HepG2 (cell line): ENCODE measurements around the gene SMIM10L1. TPM values are rescaled to one million over a fixed set of nuclear protein-coding genes. Genes with fewer than 3 reads are reported as not detected.

ENCODE experiments used
- HMG20A ChIP-seq: IDR thresholded peaks from 2 replicates; pipeline ENCODE4 v1.6.1; 2016; ENCODE audit warnings: borderline replicate concordance
- MAFG ChIP-seq: sonication (generic); formaldehyde crosslinking; IDR thresholded peaks from 2 replicates; pipeline ENCODE4 v1.5.1; 2020; ENCODE audit warnings: mild to moderate bottlenecking, missing genetic modification reagents
- MTF2 ChIP-seq: sonication (generic); formaldehyde crosslinking; IDR thresholded peaks from 2 replicates; pipeline ENCODE4 v1.5.0; 2020; ENCODE audit warnings: missing genetic modification reagents, borderline replicate concordance
- RCOR2 ChIP-seq: IDR thresholded peaks from 2 replicates; pipeline ENCODE4 v1.6.1; 2016; ENCODE audit warnings: missing biosample characterization, missing genetic modification reagents
- SMARCC2 ChIP-seq: fragments of 450-650 bp; IDR thresholded peaks from 2 replicates; pipeline ENCODE4 v1.6.1; 2017; ENCODE audit warnings: antibody characterized with exemption, mild to moderate bottlenecking
- TEAD3 ChIP-seq: optimal IDR thresholded peaks from 2 replicates; pipeline ENCODE3; 2016; ENCODE audit warnings: borderline replicate concordance
- ZBTB39 ChIP-seq: sonication (generic); formaldehyde crosslinking; IDR thresholded peaks from 2 replicates; pipeline ENCODE4 v1.5.0; 2020; ENCODE audit warnings: missing genetic modification reagents
- ZBTB43 ChIP-seq: sonication (generic); formaldehyde crosslinking; conservative IDR thresholded peaks from 2 replicates; pipeline ENCODE4 v1.4.0; 2020; ENCODE audit warnings: missing genetic modification reagents
- ZHX2 ChIP-seq, 2 experiments: sonication (generic) in 1 of 2; formaldehyde crosslinking in 1 of 2; IDR thresholded peaks; 2 replicates each; pipeline versions ENCODE4 v1.6.1 to v1.9.0; 2014 to 2022; ENCODE audit warnings: antibody characterized with exemption in 1 of 2, borderline replicate concordance in 1 of 2, inconsistent platforms in 1 of 2, low read depth in 1 of 2, missing genetic modification reagents in 1 of 2
- ZNF34 ChIP-seq: sonication (generic); formaldehyde crosslinking; IDR thresholded peaks from 2 replicates; pipeline ENCODE4 v1.4.0; 2020; ENCODE audit warnings: mild to moderate bottlenecking, missing genetic modification reagents, borderline replicate concordance
- ZNF550 ChIP-seq: sonication (generic); formaldehyde crosslinking; IDR thresholded peaks from 2 replicates; pipeline ENCODE4 v1.4.0; 2020; ENCODE audit warnings: mild to moderate bottlenecking, missing genetic modification reagents, borderline replicate concordance
- polyA plus RNA-seq, 8 experiments: library from polyadenylated mRNA; depleted of rRNA in 3 of 8; stranded (reverse) in 7 of 8; unstranded in 1 of 8; fragments of >200 nt; fragmentation: Illumina TruSeq in 4 of 8; extraction: Trizol in 4 of 8; gene quantifications; 2 replicates each; pipeline versions ENCODE4 v1.2.1 to v1.2.3, GENCODE V29; 2011 to 2016; ENCODE audit warnings: low read depth in 4 of 8, missing spikeins in 1 of 8, mixed read lengths in 1 of 8; ENCODE audit not compliant: insufficient read depth in 1 of 8
- total RNA-seq, 5 experiments: library from RNA; depleted of rRNA; stranded (reverse); fragments of >200 nt; fragmentation: Illumina TruSeq; extraction: Trizol; gene quantifications; 2 replicates each; pipeline ENCODE4 v1.2.3, GENCODE V29; 2016; ENCODE audit warnings: low read depth in 1 of 5
- TF ChIP-seq, protein P1 (sequence below): sonication (generic); formaldehyde crosslinking; IDR thresholded peaks from 2 replicates; pipeline ENCODE4 v1.4.0; 2020; ENCODE audit warnings: missing genetic modification reagents, borderline replicate concordance
- TF ChIP-seq, protein P2 (sequence below): sonication (generic); formaldehyde crosslinking; IDR thresholded peaks from 2 replicates; pipeline ENCODE4 v1.4.0; 2020; ENCODE audit warnings: missing genetic modification reagents

SMIM10L1 gene
- total and polyA plus RNA-seq, 2 of the 13 experiments (the other 11 are each of a cell fraction or from before 2014, with no cell fraction given): 3.7 to 11.8 TPM

DNA sequence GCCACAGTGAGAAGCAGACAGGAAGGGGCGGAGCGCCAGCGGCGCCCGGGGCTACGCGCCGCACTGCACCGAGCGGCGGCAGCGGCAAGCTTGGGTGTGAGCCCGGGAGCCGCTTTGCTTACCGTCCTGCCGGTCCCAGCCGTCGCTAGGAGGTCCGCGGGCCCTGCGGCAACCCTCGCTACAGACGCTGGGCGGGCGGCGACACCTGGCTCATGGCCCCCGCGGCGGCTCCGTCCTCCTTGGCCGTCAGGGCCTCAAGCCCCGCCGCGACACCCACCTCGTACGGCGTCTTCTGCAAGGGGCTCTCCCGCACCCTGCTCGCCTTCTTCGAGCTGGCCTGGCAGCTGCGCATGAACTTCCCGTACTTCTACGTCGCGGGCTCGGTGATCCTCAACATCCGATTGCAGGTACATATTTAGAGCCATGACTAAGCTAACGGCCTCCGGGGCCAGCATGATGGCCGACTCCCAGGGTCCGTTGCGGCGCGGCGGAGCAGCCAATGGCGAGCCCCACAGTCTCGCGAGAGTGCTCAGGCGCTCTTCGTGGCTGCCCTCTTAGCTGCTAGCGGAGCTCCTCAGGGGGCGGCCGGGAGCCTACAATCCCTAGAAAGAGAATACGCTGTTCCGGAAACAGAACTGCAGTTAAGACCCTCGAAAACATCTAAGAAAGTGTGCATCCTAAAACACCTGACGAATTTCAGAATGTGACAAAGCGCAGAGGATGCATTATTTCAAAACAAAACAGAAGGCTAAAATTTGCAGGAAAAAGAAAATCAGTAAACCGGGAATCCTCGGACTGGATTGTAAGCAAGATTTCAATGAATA lies at the start of gene SMIM10L1 (continued):
- TF ChIP-seq ZBTB39 (CRISPR knock-in tag): no peak
- no peak for TF ChIP-seq RCOR2
- TF ChIP-seq SMARCC2: no peak
- peak; percentile 22 for TF ChIP-seq TEAD3 (CRISPR knock-in tag)
- TF ChIP-seq MTF2 (CRISPR knock-in tag): peak; percentile 67; the same call in 1 of the 2 replicates
- TF ChIP-seq, protein P1, sequence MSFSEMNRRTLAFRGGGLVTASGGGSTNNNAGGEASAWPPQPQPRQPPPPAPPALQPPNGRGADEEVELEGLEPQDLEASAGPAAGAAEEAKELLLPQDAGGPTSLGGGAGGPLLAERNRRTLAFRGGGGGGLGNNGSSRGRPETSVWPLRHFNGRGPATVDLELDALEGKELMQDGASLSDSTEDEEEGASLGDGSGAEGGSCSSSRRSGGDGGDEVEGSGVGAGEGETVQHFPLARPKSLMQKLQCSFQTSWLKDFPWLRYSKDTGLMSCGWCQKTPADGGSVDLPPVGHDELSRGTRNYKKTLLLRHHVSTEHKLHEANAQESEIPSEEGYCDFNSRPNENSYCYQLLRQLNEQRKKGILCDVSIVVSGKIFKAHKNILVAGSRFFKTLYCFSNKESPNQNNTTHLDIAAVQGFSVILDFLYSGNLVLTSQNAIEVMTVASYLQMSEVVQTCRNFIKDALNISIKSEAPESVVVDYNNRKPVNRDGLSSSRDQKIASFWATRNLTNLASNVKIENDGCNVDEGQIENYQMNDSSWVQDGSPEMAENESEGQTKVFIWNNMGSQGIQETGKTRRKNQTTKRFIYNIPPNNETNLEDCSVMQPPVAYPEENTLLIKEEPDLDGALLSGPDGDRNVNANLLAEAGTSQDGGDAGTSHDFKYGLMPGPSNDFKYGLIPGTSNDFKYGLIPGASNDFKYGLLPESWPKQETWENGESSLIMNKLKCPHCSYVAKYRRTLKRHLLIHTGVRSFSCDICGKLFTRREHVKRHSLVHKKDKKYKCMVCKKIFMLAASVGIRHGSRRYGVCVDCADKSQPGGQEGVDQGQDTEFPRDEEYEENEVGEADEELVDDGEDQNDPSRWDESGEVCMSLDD: no peak
- no peak for TF ChIP-seq ZBTB43 (CRISPR knock-in tag)
- no peak for TF ChIP-seq ZNF34 (CRISPR knock-in tag)
- no peak for TF ChIP-seq HMG20A (CRISPR knock-in tag)
- peak; percentile 66; the same call in 1 of the 2 replicates for TF ChIP-seq ZNF550 (CRISPR knock-in tag)
- TF ChIP-seq MAFG (CRISPR knock-in tag): peak; percentile 53; the same call in 1 of the 2 replicates
- TF ChIP-seq, protein P2, sequence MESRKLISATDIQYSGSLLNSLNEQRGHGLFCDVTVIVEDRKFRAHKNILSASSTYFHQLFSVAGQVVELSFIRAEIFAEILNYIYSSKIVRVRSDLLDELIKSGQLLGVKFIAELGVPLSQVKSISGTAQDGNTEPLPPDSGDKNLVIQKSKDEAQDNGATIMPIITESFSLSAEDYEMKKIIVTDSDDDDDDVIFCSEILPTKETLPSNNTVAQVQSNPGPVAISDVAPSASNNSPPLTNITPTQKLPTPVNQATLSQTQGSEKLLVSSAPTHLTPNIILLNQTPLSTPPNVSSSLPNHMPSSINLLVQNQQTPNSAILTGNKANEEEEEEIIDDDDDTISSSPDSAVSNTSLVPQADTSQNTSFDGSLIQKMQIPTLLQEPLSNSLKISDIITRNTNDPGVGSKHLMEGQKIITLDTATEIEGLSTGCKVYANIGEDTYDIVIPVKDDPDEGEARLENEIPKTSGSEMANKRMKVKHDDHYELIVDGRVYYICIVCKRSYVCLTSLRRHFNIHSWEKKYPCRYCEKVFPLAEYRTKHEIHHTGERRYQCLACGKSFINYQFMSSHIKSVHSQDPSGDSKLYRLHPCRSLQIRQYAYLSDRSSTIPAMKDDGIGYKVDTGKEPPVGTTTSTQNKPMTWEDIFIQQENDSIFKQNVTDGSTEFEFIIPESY: no peak
- TF ChIP-seq ZHX2 (IDR thresholded peaks at IDR 0.05; ENCODE audit: low read depth): peak; percentile 91
- no peak for TF ChIP-seq ZHX2 (CRISPR knock-in tag; IDR thresholded peaks at IDR 0.05; ENCODE audit: borderline replicate concordance)
